ENCODE measurements around the gene CCDC92B.

GRCh38 chr17:2701161-2701995, 48.1 kb downstream of the CCDC92B start:
- TF ChIP-seq, protein P1, sequence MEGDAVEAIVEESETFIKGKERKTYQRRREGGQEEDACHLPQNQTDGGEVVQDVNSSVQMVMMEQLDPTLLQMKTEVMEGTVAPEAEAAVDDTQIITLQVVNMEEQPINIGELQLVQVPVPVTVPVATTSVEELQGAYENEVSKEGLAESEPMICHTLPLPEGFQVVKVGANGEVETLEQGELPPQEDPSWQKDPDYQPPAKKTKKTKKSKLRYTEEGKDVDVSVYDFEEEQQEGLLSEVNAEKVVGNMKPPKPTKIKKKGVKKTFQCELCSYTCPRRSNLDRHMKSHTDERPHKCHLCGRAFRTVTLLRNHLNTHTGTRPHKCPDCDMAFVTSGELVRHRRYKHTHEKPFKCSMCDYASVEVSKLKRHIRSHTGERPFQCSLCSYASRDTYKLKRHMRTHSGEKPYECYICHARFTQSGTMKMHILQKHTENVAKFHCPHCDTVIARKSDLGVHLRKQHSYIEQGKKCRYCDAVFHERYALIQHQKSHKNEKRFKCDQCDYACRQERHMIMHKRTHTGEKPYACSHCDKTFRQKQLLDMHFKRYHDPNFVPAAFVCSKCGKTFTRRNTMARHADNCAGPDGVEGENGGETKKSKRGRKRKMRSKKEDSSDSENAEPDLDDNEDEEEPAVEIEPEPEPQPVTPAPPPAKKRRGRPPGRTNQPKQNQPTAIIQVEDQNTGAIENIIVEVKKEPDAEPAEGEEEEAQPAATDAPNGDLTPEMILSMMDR (IDR thresholded peaks at IDR 0.05; ENCODE audit: low read length), result no peak
- no peak for TF ChIP-seq EZH2 (IDR thresholded peaks at IDR 0.05; ENCODE audit: borderline replicate concordance, low read length)
